ENCODE data around the gene BAZ2A. TPM values are rescaled to one million over a fixed set of nuclear protein-coding genes. Genes with fewer than 3 reads are reported as not detected.
"Not testable (repeated sequence)": the region's sequence is repeated elsewhere in the genome, so short reads cannot be mapped to it uniquely, and the experiment has no call there.

Gene BAZ2A
- total RNA-seq, 1 donor from 2014 or later = 71.2 TPM

- TF ChIP-seq CTCF (IDR thresholded peaks at IDR 0.05) = no peak
- Mint-ChIP-seq H3K27ac (ENCODE audit: unreplicated experiment) (no peak overlapping the region), H3K36me3 (ENCODE audit: low read depth) (peaks cover 22% of the 10 kb centered on the region), H3K27me3 (ENCODE audit: low read depth) (no peaks in the 10 kb centered on the region), H3K4me1 (ENCODE audit: low read depth) (peaks cover 4% of the 10 kb centered on the region), H3K4me3 (ENCODE audit: unreplicated experiment) (no peak overlapping the region), H3K9me3 (ENCODE audit: low read depth) (no peaks in the 10 kb centered on the region)
- no peak for DNase-seq (ENCODE audit: low spot score)
These were observed 45.0 kb downstream of the BAZ2A start for GRCh38 chr12:56585098-56585497.

- Mint-ChIP-seq H3K4me3 (ENCODE audit: unreplicated experiment) (no peak overlapping the region), H3K4me1 (ENCODE audit: low read depth) (no peaks in the 10 kb centered on the region), H3K27ac (ENCODE audit: unreplicated experiment) (peak overlapping the region; percentile 61), H3K9me3 (ENCODE audit: low read depth) (no peaks in the 10 kb centered on the region), H3K27me3 (ENCODE audit: low read depth) (no peaks in the 10 kb centered on the region), H3K36me3 (ENCODE audit: low read depth) (peaks cover 6% of the 10 kb centered on the region)
- no peak for DNase-seq (ENCODE audit: low spot score)
- no peak for TF ChIP-seq CTCF (IDR thresholded peaks at IDR 0.05)
These were observed 48.5 kb downstream of the BAZ2A start for GRCh38 chr12:56581418-56582145.

- H3K36me3 Mint-ChIP-seq (ENCODE audit: low read depth) = peaks cover 8% of the 10 kb centered on the region
- no peak overlapping the region for H3K4me3 Mint-ChIP-seq (ENCODE audit: unreplicated experiment)
- TF ChIP-seq CTCF (IDR thresholded peaks at IDR 0.05) = no peak
- H3K9me3 Mint-ChIP-seq (ENCODE audit: low read depth) = no peaks in the 10 kb centered on the region
- H3K27me3 Mint-ChIP-seq (ENCODE audit: low read depth) = no peaks in the 10 kb centered on the region
- no peak overlapping the region for H3K27ac Mint-ChIP-seq (ENCODE audit: unreplicated experiment)
- no peak for DNase-seq (ENCODE audit: low spot score)
- H3K4me1 Mint-ChIP-seq (ENCODE audit: low read depth) = no peaks in the 10 kb centered on the region
These were observed 51.1 kb downstream of the BAZ2A start for GRCh38 chr12:56578983-56579546.

GRCh38 chr12:56577248-56577647 lies 52.9 kb downstream of the BAZ2A start:
- not testable (repeated sequence) for H3K27me3 Mint-ChIP-seq (ENCODE audit: low read depth); H3K4me3 Mint-ChIP-seq (ENCODE audit: unreplicated experiment); H3K36me3 Mint-ChIP-seq (ENCODE audit: low read depth); H3K27ac Mint-ChIP-seq (ENCODE audit: unreplicated experiment); H3K9me3 Mint-ChIP-seq (ENCODE audit: low read depth); DNase-seq (ENCODE audit: low spot score); H3K4me1 Mint-ChIP-seq (ENCODE audit: low read depth)

GRCh38 chr12:56574210-56574609 lies 55.9 kb downstream of the BAZ2A start:
- Mint-ChIP-seq H3K27me3 (ENCODE audit: low read depth) (no peaks in the 10 kb centered on the region), H3K27ac (ENCODE audit: unreplicated experiment) (no peak overlapping the region), H3K9me3 (ENCODE audit: low read depth) (no peaks in the 10 kb centered on the region), H3K4me1 (ENCODE audit: low read depth) (no peaks in the 10 kb centered on the region), H3K36me3 (ENCODE audit: low read depth) (peaks cover 7% of the 10 kb centered on the region), H3K4me3 (ENCODE audit: unreplicated experiment) (no peak overlapping the region)
- DNase-seq (ENCODE audit: low spot score) = no peak
- no peak for TF ChIP-seq CTCF (IDR thresholded peaks at IDR 0.05)

GRCh38 chr12:56572288-56572687 lies 57.8 kb downstream of the BAZ2A start:
- Mint-ChIP-seq H3K4me3 (ENCODE audit: unreplicated experiment) (no peak overlapping the region), H3K4me1 (ENCODE audit: low read depth) (no peaks in the 10 kb centered on the region), H3K27me3 (ENCODE audit: low read depth) (no peaks in the 10 kb centered on the region), H3K36me3 (ENCODE audit: low read depth) (peaks cover 11% of the 10 kb centered on the region), H3K27ac (ENCODE audit: unreplicated experiment) (no peak overlapping the region), H3K9me3 (ENCODE audit: low read depth) (no peaks in the 10 kb centered on the region)
- no peak for TF ChIP-seq CTCF (IDR thresholded peaks at IDR 0.05)
- no peak for DNase-seq (ENCODE audit: low spot score)
